Activated CD4-positive, alpha-beta T cell treated with anti-CD3 and anti-CD28 coated beads for 1 hour (primary cell): Measurements from ENCODE around the gene PSD.
A peak's percentile ranks its signal among the peaks of the same experiment; 100 is the strongest.

Source experiments
- DNase-seq: peaks from one replicate; pipeline ENCODE4 v3.0.0-alpha.2; 2020

PSD gene

DNA sequence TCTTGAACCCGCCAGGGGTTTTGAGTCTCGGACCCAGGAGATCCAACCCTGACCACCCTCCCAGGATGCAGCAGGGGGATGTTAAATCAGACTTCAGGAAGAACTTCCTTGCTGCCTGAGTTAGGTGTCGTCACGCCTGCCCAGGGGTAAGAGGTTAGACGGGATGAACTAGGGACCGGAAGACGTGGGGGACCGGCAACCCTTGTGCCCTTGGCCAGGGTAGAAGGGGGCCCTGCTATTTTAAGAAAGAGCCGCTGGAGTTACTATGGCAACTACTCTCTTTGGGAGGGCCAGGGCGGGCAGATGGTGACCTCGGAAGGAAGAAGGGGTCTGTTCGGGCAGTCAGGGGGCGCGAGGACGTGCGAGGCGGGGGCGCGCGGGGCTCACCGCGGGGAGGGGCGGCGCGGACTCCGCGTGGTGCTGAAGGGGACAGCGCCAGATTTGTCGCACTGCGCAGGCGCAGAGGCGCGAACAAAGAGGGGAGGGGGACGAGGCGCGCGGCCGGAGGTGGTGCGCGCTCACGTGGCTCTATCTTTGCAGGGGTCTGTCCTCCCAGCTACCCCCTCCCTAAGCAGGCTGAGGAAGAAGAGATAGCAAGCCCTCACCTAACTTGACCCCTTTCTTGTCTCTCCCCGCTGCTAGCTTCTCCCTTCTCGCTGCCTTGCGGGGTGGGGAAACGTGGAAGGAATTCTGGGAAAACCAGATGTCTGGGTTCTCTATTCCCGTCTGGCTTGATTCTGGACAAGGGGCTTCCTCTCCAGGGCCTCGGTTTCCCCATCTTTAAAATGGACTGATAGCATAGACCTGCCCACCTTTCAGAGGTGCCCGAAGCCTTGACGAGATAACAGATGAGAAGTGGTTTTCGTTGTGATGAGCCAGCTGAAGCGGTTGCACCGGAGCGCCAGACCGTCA, 940 bp upstream of the PSD start:
- DNase-seq: peak; percentile 61

DNA sequence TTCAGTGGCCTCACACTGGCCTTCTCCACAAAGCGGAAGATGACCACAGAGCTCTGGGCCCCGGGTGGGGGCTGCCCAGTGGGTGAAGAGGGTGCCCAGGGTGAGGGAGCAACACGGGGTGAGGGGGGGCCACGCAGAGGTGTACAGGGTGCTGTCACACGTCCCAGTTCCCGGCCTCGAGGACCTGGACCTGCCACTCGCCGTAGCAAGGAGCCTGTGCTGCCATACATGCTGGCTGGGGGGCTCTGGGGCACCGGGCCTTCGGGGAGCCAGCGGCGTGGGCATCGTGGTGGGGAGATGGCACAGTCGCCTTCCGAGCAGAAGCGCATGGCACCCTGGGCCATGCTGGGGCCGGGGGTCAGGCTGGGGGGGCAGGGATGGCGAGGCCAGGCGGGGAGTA, 1.9 kb downstream of the PSD start:
- no peak for DNase-seq

DNA sequence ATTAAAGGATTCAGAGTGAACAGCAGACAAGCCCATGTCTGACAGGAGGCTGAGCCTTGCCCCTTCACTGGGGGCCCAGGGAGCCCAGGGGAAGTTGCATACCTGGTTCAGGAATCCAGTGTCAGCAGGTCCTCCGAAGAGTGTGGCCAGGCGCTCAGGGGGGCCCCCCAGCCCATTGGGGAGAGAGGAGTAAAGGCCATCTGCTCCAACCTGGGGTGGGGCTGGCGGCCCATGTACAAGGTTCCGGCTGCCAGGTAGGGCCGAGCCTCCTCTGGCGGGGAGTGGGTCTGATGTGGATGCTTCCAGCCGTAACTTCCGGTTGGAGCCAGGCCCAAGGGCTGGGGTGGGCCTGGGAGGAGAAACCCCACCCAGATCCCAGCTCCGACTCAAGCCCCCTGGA, 2.3 kb downstream of the PSD start:
- no peak for DNase-seq

DNA sequence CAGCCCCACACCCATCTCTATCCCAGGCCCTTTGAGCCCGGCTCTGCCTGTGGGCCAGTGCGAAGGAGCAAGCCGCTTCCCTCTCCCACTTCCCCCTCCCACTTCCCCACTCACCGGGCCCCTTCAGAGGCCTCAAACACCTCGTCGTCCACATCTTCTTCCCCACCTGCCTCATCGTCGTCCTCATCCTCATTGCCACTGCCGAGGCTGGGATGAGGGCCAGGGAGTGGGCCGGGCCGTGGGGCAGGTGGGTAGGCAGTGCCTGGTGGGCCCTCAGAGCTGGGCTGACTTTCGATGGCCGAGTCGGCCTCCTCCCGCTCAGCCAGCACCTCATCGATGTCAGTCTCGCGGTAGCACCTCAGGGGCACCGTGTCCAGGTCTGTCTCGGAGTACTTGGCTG, 3.8 kb downstream of the PSD start:
- no peak for DNase-seq

DNA sequence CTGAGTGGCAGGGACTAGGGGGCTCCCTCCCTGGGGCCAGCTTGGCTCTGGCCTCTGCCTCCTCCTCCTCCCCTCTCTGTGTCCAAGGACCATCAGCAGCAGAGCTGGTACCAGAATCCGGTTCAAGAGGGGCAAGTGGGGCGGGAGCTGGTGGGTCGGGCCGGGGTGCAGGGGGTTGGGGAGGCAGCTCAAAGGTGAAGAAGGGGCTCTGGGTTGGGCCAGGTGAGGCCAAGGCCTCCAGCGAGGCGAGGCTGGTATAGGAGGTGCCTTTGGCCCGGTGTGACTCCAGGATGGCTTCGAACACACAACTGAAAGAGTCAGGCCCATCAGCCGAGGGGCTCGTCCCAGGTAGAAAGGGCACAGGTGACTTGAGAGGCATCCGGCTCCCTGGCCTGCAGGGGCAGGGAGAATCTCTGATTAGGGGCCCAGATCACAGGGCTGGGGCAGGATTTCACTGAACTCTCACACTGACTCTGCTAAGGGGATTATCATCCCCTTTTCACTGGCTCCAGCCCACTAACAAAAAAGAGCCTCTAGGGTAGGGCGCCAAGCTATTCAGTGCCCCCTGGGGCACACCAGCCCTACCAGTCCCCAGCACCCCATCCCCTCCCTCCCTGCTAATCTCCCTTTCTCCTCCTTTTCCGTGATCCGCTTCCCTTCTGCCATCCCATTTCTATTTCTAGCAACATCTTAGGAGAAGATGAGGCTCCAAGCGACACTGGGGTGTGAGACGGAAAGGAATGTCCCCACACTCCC, 4.6 kb downstream of the PSD start:
- DNase-seq: no peak

DNA sequence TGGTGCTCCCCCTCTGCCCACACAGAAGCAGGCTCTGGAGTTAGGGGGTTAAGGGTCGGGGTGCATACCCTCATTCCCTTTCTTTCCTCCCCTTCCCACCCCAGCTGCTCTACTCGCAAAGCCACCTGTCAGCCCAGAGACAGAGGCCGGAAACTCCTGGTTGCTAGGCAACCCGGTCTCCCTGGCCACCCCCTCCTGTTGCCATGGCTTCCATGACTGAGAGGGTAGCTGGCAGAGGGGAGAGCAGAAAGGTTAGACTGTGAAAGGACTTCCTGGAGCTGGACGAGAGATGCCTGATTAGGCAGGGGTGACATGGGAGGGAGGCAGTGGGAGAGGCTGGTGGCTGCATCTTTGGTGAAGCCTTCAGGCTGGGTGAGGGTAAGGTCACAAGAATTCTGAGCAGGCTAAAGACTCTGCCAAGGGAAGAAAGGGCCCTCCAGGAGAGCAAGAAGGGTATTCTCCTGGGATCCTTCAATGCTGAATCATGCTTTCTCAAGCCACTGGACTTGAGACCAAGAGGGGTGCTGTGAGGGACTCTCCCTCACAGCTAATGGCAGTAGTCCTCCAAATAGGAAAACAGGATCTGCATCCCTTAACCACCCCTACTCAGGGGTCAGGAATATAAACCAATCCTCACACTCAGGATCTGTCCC, 5.4 kb downstream of the PSD start:
- no peak for DNase-seq

DNA sequence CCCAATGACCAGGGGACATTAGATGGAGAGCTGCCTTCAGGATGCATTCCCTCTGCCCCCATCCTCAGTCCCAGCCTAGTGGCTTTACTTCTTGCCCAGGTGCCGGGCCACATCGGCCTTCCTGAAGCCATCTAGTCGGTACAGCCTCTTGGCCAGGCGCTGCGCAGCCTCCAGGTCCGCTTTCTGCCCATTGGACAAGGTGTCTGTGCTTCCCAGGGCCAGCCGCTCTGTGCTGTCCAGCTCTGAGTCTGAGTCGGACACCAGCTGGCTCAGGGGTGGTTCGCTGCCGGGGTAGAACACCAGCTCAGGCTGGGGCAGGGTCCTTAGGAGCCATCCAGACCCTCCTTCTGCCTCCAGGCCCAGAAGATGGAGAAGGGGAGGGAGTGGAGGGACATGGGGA, 6.3 kb downstream of the PSD start:
- DNase-seq: no peak

DNA sequence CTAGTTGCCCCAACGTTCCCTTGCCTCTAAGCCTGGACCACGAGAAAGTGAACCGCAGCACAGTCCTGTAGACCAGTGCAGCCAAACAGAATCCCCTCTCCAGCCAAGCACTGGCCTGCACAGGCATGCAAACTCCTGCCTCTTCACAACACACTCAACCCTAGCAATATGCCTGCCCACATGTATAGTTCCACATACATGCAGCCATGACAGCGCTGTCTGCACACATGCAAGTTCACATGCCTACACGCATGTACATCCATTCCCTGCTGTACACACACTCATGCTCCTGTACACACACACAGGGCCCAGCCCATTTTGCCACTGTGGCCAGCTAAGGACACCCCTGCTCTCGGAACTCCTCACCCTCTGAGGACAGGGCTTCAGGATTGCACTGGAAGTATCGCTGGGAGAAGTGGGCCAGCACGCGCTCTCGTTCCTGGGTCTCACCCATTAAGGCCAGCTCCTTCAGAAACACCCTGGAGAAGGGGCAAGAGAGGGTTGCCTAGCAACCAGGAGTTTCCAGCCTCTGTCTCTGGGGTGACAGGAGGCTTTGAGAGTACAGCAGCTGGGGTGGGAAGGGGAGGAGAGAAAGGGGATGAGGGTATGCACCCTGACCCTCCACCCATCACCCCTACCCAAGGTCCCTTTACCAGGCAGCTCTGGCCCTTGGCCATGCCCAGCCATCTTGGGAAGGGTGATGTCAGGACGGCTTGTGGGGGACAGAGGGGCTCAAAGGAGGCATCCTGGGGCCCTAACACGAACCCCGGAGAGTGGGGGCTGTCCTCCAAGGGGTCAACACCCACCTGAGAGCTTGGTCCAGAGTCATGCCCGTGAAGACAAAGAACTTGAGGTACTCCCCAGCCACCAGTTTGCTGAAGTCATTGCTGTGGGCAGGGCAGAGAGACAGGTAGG, 7.0 kb downstream of the PSD start:
- no peak for DNase-seq

DNA sequence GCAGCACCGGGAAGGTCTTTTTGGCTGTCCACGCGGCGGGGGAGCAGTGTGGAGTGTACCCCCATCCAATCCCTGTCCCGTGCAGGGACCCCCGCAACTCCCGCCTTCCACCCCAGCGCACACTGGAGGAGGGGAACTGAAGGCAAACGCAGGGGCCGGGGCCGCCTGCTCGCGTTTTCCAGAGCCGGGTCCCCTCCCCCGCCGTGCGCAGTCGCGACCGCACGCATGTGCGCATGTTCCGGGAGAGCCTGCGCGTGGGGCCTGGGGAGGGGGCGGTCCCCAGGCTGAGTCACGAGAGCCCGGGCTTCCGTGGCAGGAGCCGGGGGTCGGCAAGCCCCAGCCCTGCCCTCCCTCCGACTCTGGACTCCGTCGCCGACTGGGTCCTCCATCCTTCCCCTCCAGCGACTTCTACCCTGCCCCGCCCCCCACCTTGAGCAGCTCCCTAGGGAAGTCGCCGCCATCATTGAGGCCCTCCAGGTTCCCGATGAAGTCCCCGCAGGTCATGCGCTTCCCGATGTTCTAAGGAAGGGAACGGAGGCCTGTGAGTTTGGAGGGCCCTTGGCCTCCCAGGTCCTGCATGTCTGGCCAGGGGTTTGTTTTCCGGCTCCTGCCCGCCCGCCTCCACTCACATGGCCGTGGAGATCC, 8.0 kb downstream of the PSD start:
- peak; percentile 60 for DNase-seq

DNA sequence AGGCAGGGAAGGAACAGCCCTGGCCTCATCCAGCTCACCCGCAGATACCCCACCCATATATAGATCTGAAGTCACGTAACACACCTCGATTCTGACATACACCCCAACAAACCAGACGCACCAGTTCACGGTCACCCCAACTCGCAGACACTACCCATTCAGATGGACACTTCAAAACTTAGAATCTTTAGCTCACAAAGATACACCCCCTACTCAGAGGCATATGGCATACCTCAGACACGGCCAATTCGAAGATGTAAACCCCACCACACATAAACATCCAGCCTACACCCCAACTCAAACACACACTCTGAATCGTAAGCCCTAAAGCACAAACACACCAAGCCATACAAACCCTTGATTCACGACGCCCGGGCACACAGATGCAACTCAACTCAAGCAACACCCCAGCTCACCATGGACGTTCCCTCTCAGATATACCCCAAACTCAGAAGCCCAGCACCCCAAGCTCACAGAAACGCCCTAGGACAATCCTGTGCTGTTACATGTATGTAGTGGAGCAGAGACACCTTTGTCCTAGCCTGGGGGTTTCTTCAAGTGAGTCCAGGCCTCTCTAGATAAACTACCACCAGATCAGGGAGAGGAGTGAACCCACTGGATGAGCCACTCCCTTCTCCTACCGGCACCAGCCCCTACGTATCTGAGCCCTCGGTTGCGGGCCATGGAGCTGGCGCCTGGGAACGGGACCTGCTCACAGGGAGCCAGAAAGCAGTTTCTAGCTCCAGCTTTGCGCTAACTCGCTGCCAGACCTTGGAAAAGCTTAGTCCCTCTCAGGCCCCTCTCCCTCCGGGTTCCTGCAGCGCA, 8.8 kb downstream of the PSD start:
- DNase-seq: no peak

DNA sequence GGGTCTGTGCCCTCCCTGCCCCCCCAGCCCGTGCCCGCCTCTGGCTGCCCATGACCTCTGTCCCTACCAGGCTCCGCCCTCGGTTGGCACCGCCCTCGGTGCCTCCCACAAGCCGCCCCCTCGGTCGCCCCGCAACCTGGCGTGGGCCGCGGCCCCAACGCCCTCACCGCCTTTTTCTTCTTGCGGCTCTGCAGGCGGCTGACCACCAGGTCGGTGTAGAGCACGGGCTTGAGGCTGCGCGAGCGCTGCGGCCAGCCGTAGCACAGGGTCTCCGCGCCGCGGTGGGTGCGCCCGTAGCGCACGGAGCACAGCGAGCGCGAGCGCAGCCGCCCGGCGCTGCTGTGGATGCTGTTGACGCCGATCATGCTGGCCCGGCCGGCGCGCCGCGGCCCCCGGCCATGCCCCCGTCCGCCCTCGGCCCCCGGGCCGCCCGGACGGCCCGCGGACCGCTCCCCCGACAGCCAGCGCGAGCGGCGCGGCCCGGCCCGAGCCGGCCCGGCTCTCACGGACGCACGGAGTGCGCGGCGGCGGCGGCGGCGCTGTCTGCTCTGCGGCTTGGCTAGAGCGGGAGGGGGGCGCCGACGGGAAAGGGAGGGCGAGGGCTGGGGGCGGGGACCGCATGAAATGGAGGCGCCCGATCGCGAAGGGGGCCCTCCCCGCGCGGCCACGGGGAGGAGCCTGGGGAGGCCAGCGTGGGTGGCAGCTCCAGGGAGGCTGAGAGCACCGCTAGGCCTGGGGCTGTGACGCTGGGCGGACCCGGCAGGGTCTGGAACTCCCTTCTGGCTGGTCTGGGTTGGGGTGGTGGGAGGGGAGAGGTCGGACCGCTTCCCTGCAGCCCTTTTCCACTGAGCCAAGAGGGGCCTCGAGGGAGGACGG, 9.6 kb downstream of the PSD start:
- peak; percentile 72 for DNase-seq

DNA sequence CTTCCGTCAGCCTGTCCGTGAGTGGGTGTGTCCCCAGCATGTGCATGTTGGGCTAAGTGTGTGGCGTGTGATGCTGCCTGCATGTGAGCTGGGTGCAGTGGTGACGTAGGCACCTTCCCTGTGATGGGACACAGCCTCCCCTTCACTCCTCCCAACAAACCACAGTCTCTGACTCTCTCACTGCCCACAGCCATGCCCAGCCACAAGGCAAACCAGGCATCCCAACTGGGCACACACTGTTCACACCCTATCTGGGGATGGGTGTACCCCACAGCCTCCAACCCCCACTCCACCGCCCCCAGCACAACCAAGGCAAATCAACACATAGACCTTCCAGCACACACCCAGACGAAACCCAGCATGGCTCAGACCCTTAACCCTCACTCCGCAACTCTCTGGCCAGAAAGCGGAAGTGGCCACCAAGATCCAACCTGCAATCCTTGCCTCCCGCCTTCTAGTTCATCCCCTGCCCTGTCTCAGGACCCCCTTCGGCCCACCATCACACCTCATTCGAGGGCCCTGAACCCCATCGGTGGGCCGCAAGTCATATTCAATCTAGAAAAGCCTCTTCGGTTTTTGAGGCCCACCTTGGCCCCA, 10.4 kb downstream of the PSD start:
- no peak for DNase-seq

DNA sequence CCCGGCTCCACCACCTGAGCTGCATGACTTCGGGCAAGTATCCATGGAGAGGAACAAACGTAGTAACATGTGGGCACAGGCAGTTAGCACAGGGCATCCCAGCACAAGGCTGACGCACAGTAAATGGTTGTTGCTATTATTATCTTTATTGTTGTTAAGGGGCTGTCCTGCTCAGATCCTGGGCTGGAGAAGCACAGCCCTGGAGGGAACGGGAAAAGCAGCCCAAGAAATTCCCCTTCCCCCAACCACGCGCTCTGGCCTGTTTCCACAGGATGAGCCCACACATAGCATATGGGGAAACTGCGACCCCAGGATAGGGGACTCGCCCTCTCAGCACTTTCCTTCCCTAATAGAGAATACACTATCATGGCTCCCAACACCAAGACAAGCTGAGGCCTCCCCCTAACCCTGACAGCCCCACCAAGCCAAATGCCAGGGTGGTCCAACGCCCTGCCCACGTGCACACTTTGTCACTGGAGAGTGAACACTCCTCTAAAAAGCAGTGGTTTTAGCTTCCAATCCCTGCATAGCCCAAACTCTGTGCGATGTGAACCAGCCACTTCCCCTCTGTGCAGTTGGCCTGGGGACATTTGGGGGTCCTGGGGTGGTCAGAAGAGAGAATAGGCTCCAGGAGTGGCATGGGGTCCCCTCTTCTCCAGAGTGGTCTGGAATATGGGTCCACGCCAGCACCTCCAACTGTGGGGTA, 11.0 kb downstream of the PSD start:
- DNase-seq: no peak

DNA sequence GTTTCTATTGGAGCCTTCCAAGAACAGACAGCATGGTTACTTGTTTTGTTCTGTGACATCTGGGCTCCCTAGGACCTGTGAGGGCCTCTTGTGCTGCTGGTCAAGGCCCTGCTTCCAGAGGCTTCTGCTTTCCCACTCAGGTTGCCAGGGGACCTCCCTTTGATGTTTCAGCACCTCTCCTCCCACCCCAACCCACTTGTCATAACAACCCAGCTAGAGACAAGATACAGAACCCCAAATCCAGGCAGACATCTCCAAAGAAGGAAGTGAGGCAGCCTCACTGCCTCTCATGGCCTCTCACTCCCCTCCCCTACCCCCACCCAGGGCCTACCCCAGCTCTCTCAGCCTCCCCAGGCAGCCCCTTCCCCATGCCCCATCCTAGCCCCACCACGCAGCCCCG, 11.8 kb downstream of the PSD start:
- DNase-seq: no peak

DNA sequence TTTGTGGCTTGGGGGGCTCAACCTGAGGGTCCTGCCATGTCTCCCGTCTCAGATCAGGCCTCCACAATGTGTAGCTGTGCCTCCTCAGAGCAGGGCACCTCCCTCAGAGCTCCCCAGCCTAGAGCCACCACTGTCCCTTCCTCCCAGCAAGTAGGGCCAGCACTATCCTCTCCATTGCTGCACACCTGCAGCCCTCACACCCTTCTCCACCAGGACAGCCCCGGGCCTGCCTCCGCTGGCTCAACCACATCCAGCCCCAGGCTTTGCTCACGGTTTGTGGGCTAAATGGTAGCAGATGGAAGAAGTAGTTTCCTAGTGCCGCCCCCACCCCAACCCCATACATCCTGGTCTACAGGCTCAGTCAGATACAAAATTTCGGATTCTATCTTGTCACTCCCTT, 13.0 kb downstream of the PSD start:
- DNase-seq: no peak

DNA sequence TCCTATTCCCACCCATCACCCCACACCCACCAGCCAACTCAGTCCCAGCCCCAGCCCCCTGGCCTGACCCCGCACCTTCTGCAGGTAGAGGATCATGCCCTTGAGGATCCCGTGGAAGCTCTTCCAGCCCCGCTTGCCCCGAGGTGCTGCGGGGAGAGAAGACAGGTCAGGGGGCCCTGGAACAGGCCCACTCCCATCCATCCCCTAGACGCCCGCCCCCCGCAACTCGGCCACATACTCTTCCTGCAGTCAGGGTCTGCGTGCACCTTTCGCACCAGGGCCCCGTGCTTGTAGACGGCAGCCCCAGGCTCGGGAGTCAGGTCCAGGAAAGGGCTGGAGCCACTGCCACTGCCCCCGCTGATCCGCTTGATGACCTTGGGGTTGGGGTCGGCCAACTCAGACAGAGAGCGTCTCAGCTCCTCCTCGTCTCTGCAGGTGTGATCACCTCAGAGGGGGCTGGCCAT, 13.4 kb downstream of the PSD start:
- DNase-seq: no peak

DNA sequence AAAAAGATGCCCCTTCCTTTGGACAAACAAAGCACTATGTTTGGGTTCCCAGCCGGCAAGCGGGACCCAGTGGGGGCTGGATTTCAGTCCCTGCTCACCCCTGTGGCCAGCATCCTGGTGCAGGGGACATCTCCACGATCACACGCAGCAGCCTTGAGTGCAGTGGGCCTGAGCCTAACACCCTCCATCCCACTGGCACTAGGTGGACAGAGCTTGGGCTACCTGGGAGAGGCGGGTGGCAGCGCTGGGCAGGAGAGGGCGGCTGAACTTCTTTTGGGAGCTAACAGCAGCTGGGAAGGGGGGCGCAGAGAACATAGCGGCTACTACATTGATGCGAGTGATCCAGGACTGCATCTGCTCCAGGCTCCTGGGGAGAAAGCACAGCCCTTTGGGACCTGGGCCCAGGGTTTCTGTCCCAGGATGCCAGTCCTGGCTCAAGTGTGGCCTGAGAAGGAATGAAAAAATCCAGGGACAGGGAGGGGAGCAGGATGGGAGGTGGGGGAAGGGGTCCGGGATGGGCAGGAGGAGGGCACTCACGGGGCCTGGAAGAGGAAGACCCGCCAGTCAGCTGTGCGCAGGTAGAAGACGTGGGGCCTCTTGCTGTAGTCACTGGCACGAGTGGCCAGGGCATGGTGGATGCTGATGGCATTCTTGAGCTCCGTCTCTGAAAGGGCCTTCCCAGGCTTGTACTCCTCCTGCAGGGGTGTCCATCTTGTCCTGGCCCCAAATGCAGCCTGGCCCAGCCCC, 14.1 kb downstream of the PSD start:
- no peak for DNase-seq

DNA sequence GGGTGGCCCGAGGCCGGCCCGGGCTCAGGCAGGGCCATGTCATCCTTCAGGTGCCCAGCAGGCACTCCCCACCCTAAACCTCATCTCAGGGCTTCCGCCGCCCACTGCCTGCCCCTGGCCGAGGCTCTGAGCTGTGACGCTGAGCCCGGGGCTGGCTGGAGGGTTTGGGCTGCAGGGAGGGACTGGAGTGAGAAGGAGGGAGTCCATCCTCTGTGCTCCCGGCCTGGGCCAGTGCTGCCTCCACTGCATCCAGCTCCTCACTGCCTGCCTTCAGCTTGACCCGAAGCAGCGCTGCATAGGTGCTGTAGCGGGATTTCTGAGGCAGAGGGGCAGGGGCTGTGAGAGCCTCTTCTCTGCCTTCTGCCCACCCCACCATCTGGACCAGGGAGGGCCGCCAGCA, 15.5 kb downstream of the PSD start:
- no peak for DNase-seq
